ENCODE measurements around the gene ABCB10.

- TF ChIP-seq CTCF (conservative IDR thresholded peaks at IDR 0.05) (no peak), ZFX (IDR thresholded peaks at IDR 0.05) (no peak)
Measured at GRCh38 chr1:229561141-229561540, 2.6 kb upstream of the ABCB10 start.
